OCI-LY7 (cell line): ENCODE data around the gene DOC2A.

Experiments
- EZH2phosphoT487 ChIP-seq: fragments of 200-600 bp; sonication (generic); IDR thresholded peaks from 2 replicates; pipeline ENCODE4 v1.6.1; 2018; ENCODE audit warnings: low read depth, borderline replicate concordance, mild to moderate bottlenecking, mixed run types, antibody characterized with exemption, low read length, moderate library complexity, mixed read lengths
- TF ChIP-seq, protein P1 (sequence below): fragments of 200-600 bp; sonication (generic); conservative IDR thresholded peaks from 2 replicates; pipeline ENCODE4 v1.5.1; 2014; ENCODE audit warnings: mild to moderate bottlenecking, antibody characterized with exemption, low read length, moderate library complexity, mixed read lengths

DNA sequence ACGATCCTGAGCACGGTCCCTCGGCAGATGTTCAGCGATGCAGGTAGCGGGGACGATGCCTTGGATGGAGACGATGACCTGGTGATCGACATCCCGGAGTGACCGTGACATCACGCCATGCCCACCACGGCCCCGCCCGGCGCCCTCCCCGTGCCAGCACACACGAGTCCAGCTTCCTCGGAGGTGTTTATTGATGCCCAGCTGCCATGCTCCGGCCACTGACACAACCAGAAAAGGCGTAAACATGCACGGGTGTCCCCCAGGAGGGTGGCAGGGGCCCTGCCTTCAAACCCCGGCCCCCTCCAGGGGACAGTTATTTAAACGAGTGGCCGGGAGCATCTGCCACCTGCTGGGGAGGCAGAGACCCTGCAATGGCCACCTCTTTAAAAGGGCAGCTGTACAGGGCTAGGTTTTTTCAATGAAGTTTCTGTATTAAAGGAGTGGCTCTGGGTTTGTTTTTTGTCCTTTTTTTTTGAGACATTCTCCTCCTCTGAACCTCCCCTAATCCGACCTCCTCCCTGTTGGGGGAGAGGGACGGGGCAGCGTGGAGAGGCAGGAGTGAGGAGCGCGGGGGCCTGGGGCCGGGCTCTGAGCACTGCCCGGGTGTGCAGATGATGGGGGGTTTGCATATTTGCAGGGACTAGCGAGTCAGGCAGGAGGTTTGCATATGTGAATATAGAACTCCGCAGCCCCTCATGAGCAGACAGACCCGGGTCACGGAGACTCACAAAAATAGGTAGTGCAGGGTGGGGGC, 5.3 kb downstream of the DOC2A start:
- TF ChIP-seq, protein P1, sequence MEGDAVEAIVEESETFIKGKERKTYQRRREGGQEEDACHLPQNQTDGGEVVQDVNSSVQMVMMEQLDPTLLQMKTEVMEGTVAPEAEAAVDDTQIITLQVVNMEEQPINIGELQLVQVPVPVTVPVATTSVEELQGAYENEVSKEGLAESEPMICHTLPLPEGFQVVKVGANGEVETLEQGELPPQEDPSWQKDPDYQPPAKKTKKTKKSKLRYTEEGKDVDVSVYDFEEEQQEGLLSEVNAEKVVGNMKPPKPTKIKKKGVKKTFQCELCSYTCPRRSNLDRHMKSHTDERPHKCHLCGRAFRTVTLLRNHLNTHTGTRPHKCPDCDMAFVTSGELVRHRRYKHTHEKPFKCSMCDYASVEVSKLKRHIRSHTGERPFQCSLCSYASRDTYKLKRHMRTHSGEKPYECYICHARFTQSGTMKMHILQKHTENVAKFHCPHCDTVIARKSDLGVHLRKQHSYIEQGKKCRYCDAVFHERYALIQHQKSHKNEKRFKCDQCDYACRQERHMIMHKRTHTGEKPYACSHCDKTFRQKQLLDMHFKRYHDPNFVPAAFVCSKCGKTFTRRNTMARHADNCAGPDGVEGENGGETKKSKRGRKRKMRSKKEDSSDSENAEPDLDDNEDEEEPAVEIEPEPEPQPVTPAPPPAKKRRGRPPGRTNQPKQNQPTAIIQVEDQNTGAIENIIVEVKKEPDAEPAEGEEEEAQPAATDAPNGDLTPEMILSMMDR = peak; percentile 82
- TF ChIP-seq EZH2phosphoT487 = no peak
